ENCODE results near the gene LAGE3.
"Not testable (repeated sequence)": the region's sequence is repeated elsewhere in the genome, so short reads cannot be mapped to it uniquely, and the experiment has no call there.

Gene LAGE3

GRCh38 chrX:154502989-154503388 lies 23.9 kb upstream of the LAGE3 start:
- in situ Hi-C loops (cut with MboI; ENCODE audit: low sequenced_read_pairs) = no loop called here

GRCh38 chrX:154502098-154502497 lies 23.0 kb upstream of the LAGE3 start:
- in situ Hi-C loops (cut with MboI; ENCODE audit: low sequenced_read_pairs) = no loop called here

GRCh38 chrX:154501423-154501822 lies 22.3 kb upstream of the LAGE3 start:
- in situ Hi-C loops (cut with MboI; ENCODE audit: low sequenced_read_pairs) = not testable (repeated sequence)

GRCh38 chrX:154496591-154497137 lies 17.6 kb upstream of the LAGE3 start:
- in situ Hi-C loops (cut with MboI; ENCODE audit: low sequenced_read_pairs) = not testable (repeated sequence)

GRCh38 chrX:154495472-154495922 lies 16.4 kb upstream of the LAGE3 start:
- in situ Hi-C loops (cut with MboI; ENCODE audit: low sequenced_read_pairs) = no loop called here

GRCh38 chrX:154494715-154495114 lies 15.6 kb upstream of the LAGE3 start:
- in situ Hi-C loops (cut with MboI; ENCODE audit: low sequenced_read_pairs) = no loop called here

- in situ Hi-C loops (cut with MboI; ENCODE audit: low sequenced_read_pairs) = no loop called here
Observed at GRCh38 chrX:154490414-154491083, 11.5 kb upstream of the LAGE3 start, which contains the start of gene SLC10A3. SLC10A3 (minus strand) TSS chrX:154490629; CDS start chrX:154488940, 1,689 bp downstream.

GRCh38 chrX:154490021-154490413 lies 10.9 kb upstream of the LAGE3 start:
- in situ Hi-C loops (cut with MboI; ENCODE audit: low sequenced_read_pairs) = no loop called here

GRCh38 chrX:154489182-154489581 lies 10.1 kb upstream of the LAGE3 start:
- in situ Hi-C loops (cut with MboI; ENCODE audit: low sequenced_read_pairs) = no loop called here

GRCh38 chrX:154488336-154489075 lies 9.4 kb upstream of the LAGE3 start:
- in situ Hi-C loops (cut with MboI; ENCODE audit: low sequenced_read_pairs) = no loop called here

GRCh38 chrX:154487518-154488290 lies 8.6 kb upstream of the LAGE3 start:
- in situ Hi-C loops (cut with MboI; ENCODE audit: low sequenced_read_pairs) = no loop called here

- in situ Hi-C loops (cut with MboI; ENCODE audit: low sequenced_read_pairs) = no loop called here
Observed at GRCh38 chrX:154486396-154487207, 7.5 kb upstream of the LAGE3 start, which contains the start of gene UBL4A. UBL4A (minus strand) TSS chrX:154486615; CDS start chrX:154486584, 31 bp downstream.

- in situ Hi-C loops (cut with MboI; ENCODE audit: low sequenced_read_pairs) = no loop called here
Observed at GRCh38 chrX:154486052-154486395, 6.9 kb upstream of the LAGE3 start.

- in situ Hi-C loops (cut with MboI; ENCODE audit: low sequenced_read_pairs) = no loop called here
Observed at GRCh38 chrX:154485150-154486051, 6.3 kb upstream of the LAGE3 start.

GRCh38 chrX:154484255-154485149 lies 5.4 kb upstream of the LAGE3 start:
- in situ Hi-C loops (cut with MboI; ENCODE audit: low sequenced_read_pairs) = no loop called here

GRCh38 chrX:154483325-154483724 lies 4.2 kb upstream of the LAGE3 start:
- in situ Hi-C loops (cut with MboI; ENCODE audit: low sequenced_read_pairs) = no loop called here

- in situ Hi-C loops (cut with MboI; ENCODE audit: low sequenced_read_pairs) = no loop called here
Observed at GRCh38 chrX:154482786-154483185, 3.7 kb upstream of the LAGE3 start.

GRCh38 chrX:154481911-154482601 lies 3.0 kb upstream of the LAGE3 start:
- in situ Hi-C loops (cut with MboI; ENCODE audit: low sequenced_read_pairs) = no loop called here

Measured in HL-60/S4 treated with phorbol 12-myristate 13-acetate at 8.2 ng/mL for 4 days and 3 days (cell line).